KMS-11 (cell line): ENCODE measurements around the gene SGO1.

Experiments
- H2AFZ ChIP-seq: fragments of 200-600 bp; sonication (generic); 2 replicates; pipeline ENCODE4 v1.6.1; 2016; ENCODE audit warnings: antibody characterized with exemption, mixed run types, low read depth
- H3K27ac ChIP-seq: fragments of 200-600 bp; sonication (generic); 2 replicates; pipeline ENCODE4 v1.6.1; 2016; ENCODE audit warnings: mild to moderate bottlenecking, mixed run types
- H3K27me3 ChIP-seq: fragments of 200-600 bp; sonication (generic); 2 replicates; pipeline ENCODE4 v1.6.1; 2017; ENCODE audit warnings: mild to moderate bottlenecking, low read depth, mixed run types, moderate library complexity; ENCODE audit not compliant: insufficient read depth
- H3K36me3 ChIP-seq: fragments of 200-600 bp; sonication (generic); 2 replicates; pipeline ENCODE4 v1.6.1; 2017; ENCODE audit warnings: mild to moderate bottlenecking, mixed run types; ENCODE audit not compliant: insufficient read depth
- H3K4me1 ChIP-seq: fragments of 200-600 bp; sonication (generic); 2 replicates; pipeline ENCODE4 v1.6.1; 2016; ENCODE audit warnings: mild to moderate bottlenecking, low read depth, mixed run types; ENCODE audit not compliant: poor library complexity, severe bottlenecking
- H3K4me2 ChIP-seq: fragments of 200-600 bp; sonication (generic); 2 replicates; pipeline ENCODE4 v1.7.0; 2016; ENCODE audit warnings: mild to moderate bottlenecking, mixed run types
- H3K4me3 ChIP-seq: fragments of 200-600 bp; sonication (generic); IDR thresholded peaks from 2 replicates; pipeline ENCODE4 v1.6.1; 2017; ENCODE audit warnings: low read depth, low read length, mixed read lengths; ENCODE audit not compliant: insufficient read depth
- H3K79me2 ChIP-seq: fragments of 200-600 bp; sonication (generic); 2 replicates; pipeline ENCODE4 v1.6.1; 2016; ENCODE audit warnings: low read depth, mixed run types; ENCODE audit not compliant: insufficient read depth
- H3K9ac ChIP-seq: fragments of 200-600 bp; sonication (generic); 2 replicates; pipeline ENCODE4 v1.6.1; 2016; ENCODE audit warnings: mild to moderate bottlenecking, mixed run types
- H4K20me1 ChIP-seq: fragments of 200-600 bp; sonication (generic); 2 replicates; pipeline ENCODE4 v1.6.1; 2016; ENCODE audit warnings: mild to moderate bottlenecking, mixed run types; ENCODE audit not compliant: insufficient read depth
- CTCF ChIP-seq: fragments of 200-600 bp; sonication (generic); conservative IDR thresholded peaks from 2 replicates; pipeline ENCODE4 v1.6.1; 2017; ENCODE audit warnings: low read depth, mild to moderate bottlenecking, antibody characterized with exemption, low read length, moderate library complexity, mixed read lengths

SGO1 gene

GRCh38 chr3:20128358-20128757 lies 57.6 kb downstream of the SGO1 start:
- Histone ChIP-seq H3K27ac (no peak overlapping the region), H3K79me2 (no peaks in the 10 kb centered on the region), H3K36me3 (no peaks in the 10 kb centered on the region), H3K27me3 (no peaks in the 10 kb centered on the region), H2AFZ (no peak overlapping the region), H3K4me2 (no peak overlapping the region), H4K20me1 (no peaks in the 10 kb centered on the region), H3K4me3 (no peak overlapping the region), H3K4me1 (no peaks in the 10 kb centered on the region), H3K9ac (no peak overlapping the region)
- no peak for TF ChIP-seq CTCF

GRCh38 chr3:20125897-20126296 lies 60.1 kb downstream of the SGO1 start:
- Histone ChIP-seq H3K27ac (no peak overlapping the region), H3K4me2 (no peak overlapping the region), H3K79me2 (no peaks in the 10 kb centered on the region), H3K27me3 (no peaks in the 10 kb centered on the region), H3K4me1 (no peaks in the 10 kb centered on the region), H3K4me3 (no peak overlapping the region), H3K9ac (no peak overlapping the region), H3K36me3 (no peaks in the 10 kb centered on the region), H4K20me1 (no peaks in the 10 kb centered on the region), H2AFZ (no peak overlapping the region)
- no peak for TF ChIP-seq CTCF

- no peak overlapping the region for H2AFZ ChIP-seq
- H3K4me2 ChIP-seq = no peak overlapping the region
- H3K9ac ChIP-seq = no peak overlapping the region
Observed at GRCh38 chr3:20125289-20125688, 60.7 kb downstream of the SGO1 start.

GRCh38 chr3:20123131-20123652 lies 62.8 kb downstream of the SGO1 start:
- TF ChIP-seq CTCF = no peak
- no peaks in the 10 kb centered on the region for H3K36me3 ChIP-seq
- no peak overlapping the region for H3K9ac ChIP-seq
- H3K79me2 ChIP-seq = no peaks in the 10 kb centered on the region
- no peaks in the 10 kb centered on the region for H4K20me1 ChIP-seq
- no peak overlapping the region for H3K4me2 ChIP-seq
- H2AFZ ChIP-seq = no peak overlapping the region
- H3K27ac ChIP-seq = no peak overlapping the region
- H3K4me3 ChIP-seq = no peak overlapping the region
- no peaks in the 10 kb centered on the region for H3K27me3 ChIP-seq
- H3K4me1 ChIP-seq = no peaks in the 10 kb centered on the region

More at GRCh38 chr3:20125289-20125688, 60.7 kb downstream of the SGO1 start:
- no peaks in the 10 kb centered on the region for H3K4me1 ChIP-seq
- H4K20me1 ChIP-seq = no peaks in the 10 kb centered on the region
- H3K36me3 ChIP-seq = no peaks in the 10 kb centered on the region
- no peak for TF ChIP-seq CTCF
- no peak overlapping the region for H3K27ac ChIP-seq
- H3K79me2 ChIP-seq = no peaks in the 10 kb centered on the region
- H3K4me3 ChIP-seq = no peak overlapping the region
- no peaks in the 10 kb centered on the region for H3K27me3 ChIP-seq
